ENCODE data around the gene CSMD2.
A peak's percentile ranks its signal among the peaks of the same experiment; 100 is the strongest.

The CSMD2 gene

GRCh38 chr1:33895976-33896375 lies 269.1 kb downstream of the CSMD2 start:
- no peak for DNase-seq

GRCh38 chr1:33895396-33895795 lies 269.6 kb downstream of the CSMD2 start:
- DNase-seq, result no peak

GRCh38 chr1:33893147-33893830 lies 271.7 kb downstream of the CSMD2 start:
- no peak for DNase-seq

- DNase-seq, result no peak
These were observed 278.5 kb downstream of the CSMD2 start for GRCh38 chr1:33886496-33886895.

- DNase-seq, result no peak
These were observed 284.7 kb downstream of the CSMD2 start for GRCh38 chr1:33880305-33880704.

GRCh38 chr1:33878392-33878791 lies 286.6 kb downstream of the CSMD2 start:
- DNase-seq, result no peak

GRCh38 chr1:33876970-33877650 lies 287.9 kb downstream of the CSMD2 start:
- DNase-seq, result no peak

GRCh38 chr1:33875862-33876261 lies 289.2 kb downstream of the CSMD2 start:
- DNase-seq, result no peak

GRCh38 chr1:33874636-33875035 lies 290.4 kb downstream of the CSMD2 start:
- no peak for DNase-seq

GRCh38 chr1:33872683-33873082 lies 292.3 kb downstream of the CSMD2 start:
- DNase-seq, result no peak

- no peak for DNase-seq
These were observed 292.8 kb downstream of the CSMD2 start for GRCh38 chr1:33872275-33872674.

GRCh38 chr1:33867684-33868083 lies 297.3 kb downstream of the CSMD2 start:
- DNase-seq, result no peak

- no peak for DNase-seq
These were observed 298.7 kb downstream of the CSMD2 start for GRCh38 chr1:33866281-33866680.

GRCh38 chr1:33864460-33865389 lies 300.3 kb downstream of the CSMD2 start:
- DNase-seq, result no peak

GRCh38 chr1:33863779-33864178 lies 301.3 kb downstream of the CSMD2 start, which contains the start of gene HMGB4:
Gene HMGB4 (plus strand): TSS chr1:33864079. CDS start chr1:33864192, 113 bp downstream.
- no peak for DNase-seq

- no peak for DNase-seq
These were observed 304.4 kb downstream of the CSMD2 start for GRCh38 chr1:33860671-33861070.

- DNase-seq, result no peak
These were observed 310.9 kb downstream of the CSMD2 start for GRCh38 chr1:33854091-33854490.

GRCh38 chr1:33853431-33853830 lies 311.6 kb downstream of the CSMD2 start:
- DNase-seq, result peak; percentile 51

- no peak for DNase-seq
These were observed 312.3 kb downstream of the CSMD2 start for GRCh38 chr1:33852711-33853110.

- DNase-seq, result no peak
These were observed 314.5 kb downstream of the CSMD2 start for GRCh38 chr1:33850481-33850880.

- DNase-seq, result no peak
These were observed 315.8 kb downstream of the CSMD2 start for GRCh38 chr1:33849211-33849610.

- DNase-seq, result no peak
These were observed 316.7 kb downstream of the CSMD2 start for GRCh38 chr1:33848205-33848937.

GRCh38 chr1:33846861-33847260 lies 318.2 kb downstream of the CSMD2 start:
- DNase-seq, result no peak

All from NCI-H1105 treated with DMSO at 0.1 percent for 48 hours (cell line).